DMS 273 treated with DMSO at 0.1 percent for 48 hours (cell line): Measurements from ENCODE around the gene FOXN3.

Experiments
- DNase-seq: peaks from one replicate; lab custom pipeline; 2025; lab: John Stamatoyannopoulos, UW

FOXN3 gene

DNA sequence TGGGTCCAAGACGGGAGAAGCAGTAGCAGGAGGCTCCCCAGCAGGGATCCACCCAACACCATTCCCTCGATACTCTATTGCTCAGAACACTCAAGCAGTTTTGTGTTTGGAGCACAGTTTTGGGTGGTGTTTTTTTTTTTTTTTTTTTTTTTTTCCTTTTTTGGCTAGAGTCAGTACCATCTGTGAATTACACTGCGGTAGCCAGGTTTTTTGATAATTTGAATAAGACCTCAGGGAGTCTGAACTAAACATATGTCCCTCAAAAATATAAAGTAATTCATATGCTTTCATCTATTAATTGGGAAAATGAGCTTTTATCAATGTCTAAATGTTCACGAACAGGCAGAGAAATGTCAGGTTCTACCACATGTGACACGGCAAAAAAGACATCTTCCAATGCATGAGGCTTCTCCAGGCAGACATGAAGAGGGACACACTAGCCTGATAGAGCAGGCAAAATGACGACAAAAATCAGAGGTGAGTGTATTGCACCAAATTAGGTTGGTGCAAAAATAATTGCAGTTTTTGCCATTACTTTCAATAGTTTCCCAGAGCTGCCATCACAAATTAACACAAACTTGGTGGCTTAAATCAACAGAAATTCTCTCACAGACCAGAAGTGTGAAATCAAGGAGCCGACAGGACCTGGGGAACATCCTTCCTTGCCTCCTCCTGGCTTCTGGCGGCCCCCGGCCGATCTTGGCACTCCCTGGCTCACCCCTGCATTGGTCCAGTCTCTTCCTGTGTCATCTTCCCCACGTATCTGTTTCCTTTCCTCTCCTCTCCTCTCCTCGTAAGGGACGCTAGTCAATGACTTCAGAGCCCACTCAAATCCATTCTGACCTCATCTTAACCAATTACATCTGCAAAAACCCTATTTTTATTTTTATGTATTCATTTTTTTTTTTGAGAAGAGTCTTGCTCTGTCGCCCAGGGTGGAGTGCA is 33.9 kb downstream of the FOXN3 start:
- no peak for DNase-seq

DNA sequence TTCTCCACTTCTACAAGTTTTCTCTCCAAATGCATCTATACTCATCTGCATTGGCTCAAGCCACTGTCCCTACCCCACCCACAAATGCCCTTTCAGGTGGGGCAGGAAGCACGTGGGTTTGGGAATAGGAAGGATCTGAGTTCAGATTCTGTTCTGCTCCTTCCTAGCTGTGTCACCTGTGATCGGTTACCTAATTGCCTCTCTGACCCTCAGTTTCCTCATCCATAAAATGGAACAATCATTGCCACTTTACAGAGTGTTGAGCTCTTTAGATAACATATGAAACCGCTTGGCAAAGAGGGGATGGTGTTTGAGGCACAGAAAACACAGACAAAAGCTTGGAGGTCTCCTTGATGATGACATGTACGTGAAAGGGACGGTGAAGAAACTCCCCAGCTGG is 34.5 kb downstream of the FOXN3 start:
- no peak for DNase-seq

DNA sequence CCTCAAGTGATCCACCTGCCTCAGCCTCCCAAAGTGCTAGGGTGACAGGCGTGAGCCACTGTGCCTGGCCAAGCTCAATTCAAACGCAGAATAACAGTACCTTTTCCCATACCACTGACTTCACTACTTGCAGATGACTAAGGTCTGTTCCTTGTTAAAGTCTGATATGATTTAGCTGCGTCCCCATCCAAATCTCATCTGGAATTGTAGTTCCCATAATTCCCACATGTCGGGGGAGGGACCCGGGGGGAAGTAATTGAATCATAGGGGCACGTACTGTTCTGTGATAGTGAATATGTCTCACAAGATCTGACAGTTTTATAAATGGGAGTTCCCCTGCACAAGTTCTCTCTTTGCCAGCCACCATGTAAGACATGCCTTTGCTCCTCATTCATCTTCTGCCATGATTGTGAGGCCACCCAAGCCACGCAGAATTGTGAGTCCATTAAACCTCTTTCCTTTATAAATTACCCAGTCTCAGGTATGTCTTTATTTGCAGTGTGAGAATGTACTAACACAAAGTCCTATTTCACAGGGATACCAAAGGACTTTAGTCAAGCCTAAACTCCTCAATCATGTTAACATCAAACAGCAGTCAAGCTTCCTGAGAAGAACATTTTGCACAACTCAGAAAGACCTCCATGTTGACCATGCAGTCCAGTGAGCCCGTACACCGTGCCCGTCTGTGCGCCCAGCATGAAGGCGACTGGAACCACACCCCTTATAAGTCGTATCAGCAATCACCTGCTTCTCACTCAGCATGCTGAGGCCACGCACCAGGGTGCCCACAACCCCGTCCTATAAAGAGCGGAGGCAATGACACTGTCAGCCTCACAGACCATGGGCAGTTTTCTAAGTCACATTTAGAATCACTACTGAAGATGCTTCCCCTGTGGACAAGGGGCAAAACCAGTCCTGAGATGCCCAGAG is 36.9 kb downstream of the FOXN3 start:
- DNase-seq: no peak

DNA sequence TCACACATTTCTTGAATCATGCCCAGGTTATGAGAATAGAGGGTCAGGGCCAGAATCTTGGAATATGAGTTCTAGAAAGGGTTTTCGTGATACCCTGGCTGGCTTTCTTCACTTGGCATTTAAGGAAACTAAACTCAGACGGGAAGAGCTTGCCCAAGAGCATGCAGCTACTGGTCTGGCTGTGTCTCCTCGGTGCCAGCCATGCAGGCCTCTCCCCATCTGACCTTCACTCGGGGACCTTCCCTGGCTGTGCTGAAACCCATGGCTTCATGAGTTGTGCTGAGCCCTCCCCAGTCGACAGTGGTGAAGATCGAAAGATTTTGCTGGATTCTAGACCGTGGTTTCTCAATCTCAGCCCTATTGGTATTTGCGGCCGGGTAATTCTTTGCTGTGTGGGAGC is 38.0 kb downstream of the FOXN3 start:
- DNase-seq: no peak

DNA sequence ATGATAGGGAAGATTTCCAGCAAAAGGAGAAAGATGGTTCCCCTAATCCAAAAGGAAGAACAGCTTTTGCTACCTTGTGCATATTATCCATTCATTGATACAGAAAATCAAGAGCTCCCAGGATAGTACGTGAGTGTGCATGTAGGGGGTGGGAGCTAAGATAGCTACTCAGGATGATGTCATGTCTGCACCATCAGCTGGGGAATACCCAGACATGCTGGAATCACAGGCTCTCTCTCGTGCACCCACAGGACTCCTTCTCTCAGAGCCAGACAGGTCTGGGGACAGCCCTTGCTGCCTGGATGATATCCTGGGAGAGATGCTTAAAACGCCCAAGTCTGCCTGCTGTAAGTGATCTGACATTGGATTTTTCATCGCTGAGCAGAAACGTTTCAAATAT is 38.9 kb downstream of the FOXN3 start:
- DNase-seq: no peak

DNA sequence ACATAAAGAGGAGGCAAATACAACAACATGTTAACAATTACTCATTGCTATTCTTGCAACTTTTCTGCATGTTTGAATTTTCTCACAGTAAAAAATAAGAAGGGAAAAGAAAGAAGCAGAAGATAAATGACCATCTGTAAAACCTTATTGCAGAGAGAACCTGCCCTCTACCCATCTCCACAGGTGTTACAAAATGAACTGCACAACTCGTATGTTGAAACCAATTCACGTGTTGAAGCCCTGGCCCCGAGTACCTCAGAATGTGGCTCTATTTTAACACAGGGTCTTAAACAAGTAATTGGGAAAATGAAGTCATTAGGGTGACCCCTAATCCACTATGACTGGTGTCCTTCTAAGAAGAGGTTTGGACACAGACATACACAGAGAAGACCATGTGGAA is 39.5 kb downstream of the FOXN3 start:
- DNase-seq: no peak

DNA sequence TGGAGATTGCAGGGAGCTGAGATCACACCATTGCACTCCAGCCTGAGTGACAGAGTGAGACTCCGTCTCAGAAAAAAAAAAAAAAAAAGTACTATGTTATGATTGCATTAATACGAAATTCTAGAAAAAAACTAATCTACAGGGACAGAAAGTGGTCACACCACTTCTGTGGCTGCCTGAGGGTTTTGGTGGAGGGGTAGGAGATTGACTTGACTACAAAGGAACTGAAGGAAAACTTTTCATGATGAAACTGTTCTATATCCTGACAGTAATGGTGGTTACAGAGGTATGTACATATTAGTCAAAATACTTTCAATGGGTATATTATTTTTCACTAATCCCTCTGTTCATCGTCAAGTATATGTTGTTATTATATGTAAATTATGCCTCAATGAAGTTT is 42.1 kb downstream of the FOXN3 start:
- no peak for DNase-seq

DNA sequence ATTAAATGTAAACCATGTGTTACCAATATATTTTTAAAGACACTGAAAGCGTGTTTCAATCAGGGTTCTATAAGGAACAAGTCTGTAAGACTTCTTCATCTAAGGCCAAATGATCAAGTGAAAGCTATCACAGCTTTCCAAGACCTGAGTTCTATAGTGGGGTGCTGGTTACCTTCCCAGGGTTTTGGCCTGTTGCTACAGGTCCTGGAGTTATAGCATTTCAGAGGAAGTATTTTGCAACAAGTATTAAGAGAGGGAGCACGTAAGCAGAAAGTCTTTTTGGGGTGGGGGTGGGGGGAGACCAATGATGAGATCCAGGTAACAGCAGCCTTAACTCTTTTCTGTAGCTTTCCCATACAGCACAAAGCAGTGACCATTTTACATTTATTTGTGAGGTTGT is 43.8 kb downstream of the FOXN3 start:
- no peak for DNase-seq

DNA sequence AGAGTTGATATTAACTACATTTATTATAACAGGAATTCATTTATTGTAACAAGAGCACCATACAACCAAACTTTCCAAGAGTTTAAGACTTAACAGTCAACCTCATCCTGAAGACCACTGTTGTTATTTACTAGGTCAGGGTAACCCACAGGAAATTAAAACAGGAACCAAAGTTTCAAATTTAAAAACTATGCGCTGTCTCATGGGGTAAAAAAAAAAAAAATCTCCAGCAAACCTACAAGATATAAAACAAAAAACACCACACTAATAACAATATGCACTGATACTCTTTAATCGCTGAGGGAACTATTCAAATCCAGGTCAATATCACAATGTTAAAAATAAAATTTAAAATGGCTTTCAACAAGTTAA is 44.5 kb downstream of the FOXN3 start:
- no peak for DNase-seq

DNA sequence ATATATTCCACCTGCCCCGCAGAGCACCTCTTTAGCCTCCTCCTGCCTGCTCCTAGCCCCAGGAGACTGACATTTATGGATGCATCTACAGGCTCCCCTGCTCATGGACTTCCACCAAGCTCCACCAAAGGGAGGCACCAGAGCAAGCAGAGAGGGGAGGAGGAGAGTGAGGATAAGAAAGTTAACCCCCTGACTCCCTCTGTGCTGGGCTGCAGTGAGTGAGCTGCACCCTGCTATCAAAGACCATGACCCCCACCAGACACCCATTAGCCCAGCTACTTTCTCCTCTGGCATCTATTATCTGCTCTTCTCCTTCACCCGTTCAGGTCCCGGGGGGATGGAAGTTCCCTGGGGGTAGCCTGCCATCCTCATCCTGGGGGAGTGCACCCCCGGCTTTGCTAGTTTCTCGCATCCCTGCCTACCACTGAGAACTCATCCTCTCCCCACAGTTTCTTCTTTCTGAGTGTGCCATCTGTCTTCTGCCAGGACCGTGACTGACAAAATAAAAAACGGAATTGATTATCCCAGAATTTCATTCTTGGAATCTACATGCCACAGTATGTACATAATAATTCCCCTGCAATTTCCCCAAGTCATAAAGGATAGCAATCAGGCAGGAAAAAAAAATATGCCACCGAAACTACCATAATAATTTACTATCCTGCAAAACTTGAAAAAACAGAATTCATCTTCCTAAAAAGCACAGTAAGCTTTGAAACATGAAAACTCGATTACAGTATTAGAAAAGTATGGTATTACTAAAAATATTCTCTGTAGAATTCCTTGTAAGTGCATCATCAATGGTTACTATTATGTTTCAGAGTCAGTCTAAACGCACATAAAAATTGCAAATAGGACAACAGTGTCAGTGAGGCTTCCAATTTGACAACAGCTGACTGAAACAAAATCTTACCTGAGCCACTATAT is 45.2 kb downstream of the FOXN3 start:
- DNase-seq: no peak

DNA sequence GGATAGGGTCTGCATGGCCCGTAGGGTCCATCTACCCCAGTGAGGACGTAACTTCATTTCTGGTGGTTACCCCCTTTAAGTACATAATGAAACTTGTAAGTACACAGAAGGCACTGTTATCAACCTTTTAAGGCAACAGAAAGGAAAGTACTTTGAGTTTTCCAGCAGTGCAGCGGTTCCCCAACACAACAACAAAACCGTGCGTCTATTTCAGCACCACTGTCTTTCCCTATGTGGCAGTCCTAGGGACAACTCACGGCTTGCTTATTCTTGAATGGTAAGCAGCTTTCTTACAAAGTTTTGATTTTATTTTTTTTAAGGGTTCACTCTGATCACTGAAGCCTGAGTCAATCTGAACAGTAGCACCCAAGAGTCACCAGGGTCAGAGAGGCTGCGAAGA is 46.3 kb downstream of the FOXN3 start:
- no peak for DNase-seq

DNA sequence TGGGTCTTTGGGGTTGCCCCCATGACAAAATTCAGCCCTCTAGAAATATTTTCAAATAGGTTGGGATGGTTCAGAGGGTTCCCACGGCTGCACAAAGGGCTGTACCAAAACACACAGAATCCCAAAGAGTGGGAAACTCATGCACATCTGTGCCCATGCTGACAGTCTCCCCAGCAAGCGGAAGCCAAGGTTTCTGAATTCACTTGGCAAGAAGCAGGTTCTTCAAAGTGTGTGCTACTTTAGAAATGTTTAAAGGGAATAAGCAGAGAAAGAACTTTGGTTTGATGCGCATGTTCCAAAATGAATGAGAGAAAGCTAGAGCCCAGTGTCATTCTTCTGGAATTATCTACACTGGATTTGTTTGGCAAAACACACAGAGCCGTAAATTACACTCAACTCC is 46.7 kb downstream of the FOXN3 start:
- DNase-seq: no peak

DNA sequence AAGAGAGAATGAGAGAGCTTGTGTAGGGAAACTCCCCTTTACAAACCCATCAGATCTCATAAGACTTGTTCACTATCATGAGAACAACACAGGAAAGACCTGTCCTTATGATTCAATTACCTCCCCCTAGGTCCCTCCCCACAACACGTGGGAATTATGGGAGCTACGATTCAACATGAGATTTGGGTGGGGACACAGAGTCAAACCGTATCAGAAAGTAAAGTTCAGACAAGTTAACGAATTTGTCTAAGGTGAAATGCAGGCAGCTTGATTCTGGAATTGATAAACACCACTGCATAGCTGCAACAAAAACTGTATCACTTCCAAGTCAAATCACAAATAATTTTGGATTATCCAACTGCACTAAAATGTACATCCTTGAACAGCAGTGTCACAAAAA is 47.4 kb downstream of the FOXN3 start:
- DNase-seq: no peak

DNA sequence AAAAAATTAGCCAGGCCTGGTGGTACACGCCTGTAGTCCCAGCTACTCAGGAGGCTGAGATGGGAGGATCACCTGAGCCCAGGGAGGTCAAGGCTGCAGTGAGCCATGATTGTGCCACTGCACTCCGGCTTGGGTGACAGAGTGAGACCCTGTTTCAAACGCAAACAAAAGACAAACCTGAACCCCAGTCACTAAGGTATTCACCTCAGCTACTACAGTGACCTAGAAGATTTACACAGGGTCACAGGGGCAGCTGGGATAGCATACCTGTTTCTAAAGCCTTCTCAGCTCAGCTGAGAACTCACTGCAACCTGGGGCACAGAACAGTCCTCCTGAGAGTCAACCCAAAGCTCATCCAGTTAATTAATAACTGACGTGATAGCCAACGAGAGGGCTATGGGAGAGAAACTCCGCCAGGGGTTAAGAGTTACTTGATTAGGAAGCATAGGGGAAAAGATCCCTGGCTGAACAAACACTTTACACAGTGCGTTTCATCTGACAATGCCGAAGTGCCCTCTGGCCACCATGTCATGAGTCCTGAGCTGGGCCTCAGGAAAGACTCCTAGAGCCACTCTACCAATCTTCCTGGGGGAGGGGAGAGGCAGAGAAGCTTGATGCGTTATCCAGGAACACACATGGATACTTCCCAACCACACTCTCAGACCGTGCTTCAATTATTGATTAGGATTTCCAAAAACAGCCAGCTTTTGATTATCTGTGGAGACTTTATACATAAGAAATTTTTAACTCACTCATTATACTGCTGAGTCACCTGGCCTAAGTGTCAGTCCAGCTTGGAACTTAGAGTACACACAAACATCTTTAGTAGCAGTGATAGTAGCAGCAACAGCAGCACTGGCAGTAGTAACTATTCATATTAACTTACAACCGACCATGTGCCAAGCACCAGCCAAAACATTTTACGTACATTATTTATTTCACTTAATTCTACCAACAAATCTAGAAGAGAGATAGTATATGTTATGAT is 48.2 kb downstream of the FOXN3 start:
- no peak for DNase-seq

DNA sequence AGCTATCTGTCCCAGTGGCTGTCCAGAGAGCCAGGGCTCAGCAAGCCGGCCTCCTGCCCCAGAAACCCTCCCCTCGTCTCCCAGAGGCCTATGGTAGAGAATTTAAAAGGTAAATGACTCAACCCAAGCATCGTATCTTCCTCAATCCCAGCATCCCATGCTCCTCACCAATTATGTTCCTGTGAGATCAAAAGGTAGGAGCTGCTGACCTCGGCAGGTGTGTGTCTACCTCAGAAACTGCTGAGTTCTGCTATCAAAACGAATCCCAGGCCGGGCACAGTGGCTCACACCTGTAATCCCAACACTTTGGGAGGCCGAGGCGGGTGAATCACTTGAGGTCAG is 49.3 kb downstream of the FOXN3 start:
- DNase-seq: no peak

DNA sequence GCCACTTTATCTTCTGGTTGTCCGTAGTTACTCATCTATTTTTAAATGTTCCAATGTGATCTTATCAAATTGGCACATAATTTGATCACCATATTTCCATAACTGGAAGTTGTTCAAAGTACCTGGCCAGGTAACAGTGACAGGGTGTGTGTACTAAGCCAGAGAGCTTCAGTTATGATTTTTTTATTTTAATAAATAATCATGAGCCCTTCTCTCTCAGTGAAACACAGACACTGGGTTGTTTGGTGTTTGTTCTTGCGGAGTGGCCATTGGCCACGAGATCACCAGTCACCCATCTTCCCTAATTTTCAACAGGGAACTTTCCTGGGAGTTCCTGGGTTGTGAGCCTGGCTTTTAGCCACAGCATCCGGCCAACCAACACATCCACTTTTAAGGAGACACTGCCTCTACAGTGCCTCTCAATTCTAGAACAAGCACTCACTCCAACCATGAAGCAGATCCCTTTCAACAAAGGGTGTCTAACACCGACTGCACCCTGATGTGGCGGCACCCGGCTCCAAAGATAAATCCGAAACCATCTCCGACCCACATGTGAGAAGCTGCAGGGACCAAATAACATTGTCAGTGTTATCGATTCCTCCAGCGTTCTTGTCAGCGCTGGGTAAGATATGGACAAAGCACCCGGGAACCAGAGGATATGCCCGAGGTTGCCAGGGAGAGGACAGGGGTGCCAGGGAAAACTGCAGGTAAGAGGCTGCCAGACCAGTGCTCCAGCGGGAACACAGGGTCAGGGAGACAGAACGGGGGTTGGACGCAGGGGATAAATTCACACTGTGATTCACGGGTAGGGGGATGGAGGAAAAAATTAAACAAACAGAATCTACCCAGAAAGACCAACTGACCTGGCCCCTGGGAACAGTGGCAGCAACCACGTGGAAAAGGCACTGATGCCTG is 49.9 kb downstream of the FOXN3 start:
- DNase-seq: no peak

DNA sequence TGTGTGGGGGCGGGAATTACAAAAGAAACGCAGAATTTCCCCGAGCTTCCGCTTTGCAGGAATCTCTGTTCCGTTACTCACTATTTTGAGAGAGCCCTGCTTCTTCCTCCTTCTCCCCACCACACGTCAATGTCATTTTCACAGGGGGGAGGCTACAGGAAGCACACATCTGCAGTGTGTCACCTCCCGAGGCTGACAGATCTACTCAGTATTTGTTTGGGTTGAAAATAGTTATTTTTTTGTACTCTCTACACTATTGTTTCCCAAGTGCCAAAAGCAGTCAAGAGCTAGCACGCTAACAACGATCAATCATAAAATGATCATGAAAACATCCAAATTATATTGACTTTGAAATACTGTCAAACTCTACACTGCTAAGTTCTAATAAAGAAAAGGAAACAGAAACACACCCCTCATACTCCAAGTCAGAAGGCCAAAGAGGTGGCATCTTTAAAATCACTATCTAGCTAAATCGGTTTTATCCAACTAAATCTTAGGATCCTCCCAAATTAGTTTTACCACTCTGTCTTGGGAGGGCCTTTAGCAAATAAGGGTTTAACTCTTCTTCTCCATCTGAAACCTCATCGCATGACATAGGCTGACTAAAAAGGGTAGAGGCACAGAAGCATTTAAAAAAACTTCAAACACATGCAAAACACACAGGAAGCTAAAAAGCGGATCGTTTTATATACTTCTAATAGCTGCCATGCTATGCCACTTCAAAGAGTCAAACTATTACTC is 51.8 kb downstream of the FOXN3 start:
- no peak for DNase-seq

DNA sequence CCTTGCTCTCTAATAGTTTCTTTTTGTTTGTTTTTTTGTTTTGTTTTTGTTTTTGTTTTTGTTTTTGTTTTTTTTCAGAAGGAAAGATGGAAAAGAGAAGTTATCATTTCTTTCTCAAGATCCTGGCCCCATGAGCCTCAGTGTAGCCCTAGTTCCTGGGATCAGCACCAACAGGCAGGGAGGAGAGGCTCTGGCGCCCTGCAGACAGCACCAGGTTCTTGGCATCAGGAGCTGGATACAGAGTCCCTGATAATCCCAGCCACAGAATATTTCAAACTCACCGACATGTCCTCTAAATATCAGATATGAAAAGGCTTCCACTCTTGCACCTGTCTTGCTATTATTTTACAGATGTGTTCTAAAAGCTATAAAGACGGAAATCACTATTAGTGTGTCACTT is 52.7 kb downstream of the FOXN3 start:
- DNase-seq: no peak

DNA sequence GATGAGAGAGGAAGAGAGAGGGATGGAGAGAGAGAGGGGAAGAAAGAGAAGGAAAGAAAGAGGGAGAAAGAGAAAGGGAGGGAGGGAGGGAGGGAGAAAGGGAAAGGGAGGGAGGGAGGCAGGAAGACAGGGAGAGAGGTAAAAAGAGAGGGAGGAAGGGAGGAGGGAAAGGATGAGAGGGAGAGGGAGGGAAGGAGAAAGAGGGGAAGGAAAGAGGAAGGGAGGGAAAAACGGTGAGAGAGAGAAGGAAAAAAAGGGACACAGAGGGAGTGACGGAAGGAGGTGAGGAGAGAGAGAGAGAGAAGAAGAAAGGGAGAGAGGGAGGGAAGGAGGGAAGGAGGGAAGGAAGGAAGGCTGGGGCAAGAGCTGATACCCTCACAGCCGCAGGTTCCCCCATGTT is 56.8 kb downstream of the FOXN3 start:
- DNase-seq: no peak
